Lung (tissue), 12 donors: ENCODE data around the gene AGRP. TPM values are rescaled to one million over a fixed set of nuclear protein-coding genes. Genes with fewer than 3 reads are reported as not detected.

ENCODE experiments used
- ATAC-seq: fragments of 200-7000 bp; cut with Tn5 transposase; one replicate; pipeline ENCODE4 v1.9.1; 2020; ENCODE audit warnings: moderate number of reproducible peaks; ENCODE audit not compliant: insufficient read depth, low FRiP score
- DNase-seq, 3 donors: peaks; one replicate each; pipeline ENCODE4 v3.0.0-alpha.2; 2013 to 2017
- H3K27ac ChIP-seq, 2 donors: one replicate each; pipeline ENCODE4 v1.5.1; 2013; ENCODE audit warnings: mild to moderate bottlenecking in 2 of 2, moderate library complexity in 2 of 2, control low read depth in 1 of 2, inconsistent platforms in 1 of 2, low read depth in 1 of 2, low read length in 1 of 2
- H3K27me3 ChIP-seq, 3 donors: one replicate each; pipeline ENCODE4 v1.5.1; 2013; ENCODE audit warnings: low read length in 2 of 3; ENCODE audit not compliant: control insufficient read depth in 3 of 3, insufficient read depth in 3 of 3
- H3K36me3 ChIP-seq, 4 donors: one replicate each; pipeline ENCODE4 v1.5.1; 2013; ENCODE audit warnings: low read length in 4 of 4, mild to moderate bottlenecking in 1 of 4, moderate library complexity in 1 of 4; ENCODE audit not compliant: control insufficient read depth in 4 of 4, insufficient read depth in 4 of 4
- H3K4me1 ChIP-seq, 5 donors: one replicate each; pipeline ENCODE4 v1.5.1; 2013; ENCODE audit warnings: low read length in 5 of 5, mild to moderate bottlenecking in 2 of 5, moderate library complexity in 1 of 5; ENCODE audit not compliant: control insufficient read depth in 5 of 5, insufficient read depth in 5 of 5
- H3K4me3 ChIP-seq: one replicate; pipeline ENCODE4 v1.5.1; 2013; ENCODE audit warnings: mild to moderate bottlenecking, control low read depth, moderate library complexity
- H3K9ac ChIP-seq, 2 donors: one replicate each; pipeline ENCODE4 v1.5.1; 2013; ENCODE audit warnings: low read length in 2 of 2, control low read depth in 1 of 2; ENCODE audit not compliant: insufficient read depth in 1 of 2
- H3K9me3 ChIP-seq, 4 donors: one replicate each; pipeline ENCODE4 v1.5.1; 2013; ENCODE audit warnings: low read length in 3 of 4, mild to moderate bottlenecking in 1 of 4, moderate library complexity in 1 of 4; ENCODE audit not compliant: control insufficient read depth in 4 of 4, insufficient read depth in 3 of 4
- CTCF ChIP-seq: IDR thresholded peaks from 2 replicates; pipeline ENCODE4 v1.5.1; 2012; ENCODE audit warnings: mild to moderate bottlenecking; ENCODE audit errors: control extremely low read depth, extremely low read depth
- WGBS, 2 donors: extraction: QIAGEN DNeasy Blood & Tissue Kit; methylation state at CpG; one replicate each; pipeline ENCODE4 v1.1.7; 2013; 5-methylcytosine and 5-hydroxymethylcytosine counted together
- polyA plus RNA-seq, 2 donors: library from polyadenylated mRNA; stranded (reverse); fragments of 200-250 nt; gene quantifications; one replicate each; pipeline ENCODE4 v1.2.1, GENCODE V29; 2013
- total RNA-seq, 2 donors: library from RNA; depleted of rRNA in 1 of 2; stranded (reverse); fragments of >200 nt in 1 of 2; gene quantifications; one replicate each; pipeline ENCODE4 v1.2.1, GENCODE V29; 2014 to 2021
- donor health status: control.
- donor health status: control.
- donor health status: Bipolar disorder and iron deficiency.
- donor health status: healthy.
- donor health status: DM: yes; HTN: yes; CAD: no.

Gene AGRP
- total and polyA plus RNA-seq, 4 donors: 0.97 to 8.3 (median 1.4) TPM; not detected in 1

DNA sequence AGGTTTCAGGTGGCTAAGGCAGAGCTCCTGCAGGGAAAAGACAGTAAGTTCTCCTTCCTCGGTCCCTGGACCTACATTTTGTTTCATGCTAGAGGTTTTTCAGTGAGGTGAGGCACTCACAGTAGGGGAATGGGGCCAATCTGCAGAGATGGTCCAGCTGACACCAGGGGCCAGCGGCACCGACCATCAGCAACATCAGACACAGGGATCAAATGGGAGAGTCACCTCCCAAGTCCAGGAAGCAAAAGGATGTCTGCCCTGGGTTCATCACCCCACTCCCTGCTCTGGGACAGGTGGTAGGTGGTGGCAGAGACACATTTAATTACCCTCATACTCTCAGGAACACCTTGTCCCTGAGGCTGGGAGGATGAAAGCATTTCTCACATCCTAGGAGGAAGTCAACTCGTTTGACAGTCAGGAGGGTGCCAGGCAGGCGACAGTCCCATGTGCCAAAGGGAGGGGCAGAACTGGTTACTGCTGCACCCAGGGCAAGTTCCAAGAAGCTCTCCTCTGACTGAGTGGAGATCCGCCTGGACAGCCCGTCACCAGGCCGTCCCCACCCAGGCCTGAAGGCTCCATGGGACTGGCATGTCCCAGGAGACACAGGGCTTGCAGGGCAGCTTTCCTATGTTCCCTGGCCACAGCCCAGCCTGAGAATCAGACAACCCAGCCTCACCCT lies 21.6 kb downstream of the AGRP start:
- no peak for TF ChIP-seq CTCF
- 67 to 70% methylated on average over 8 of the region's 8 CpGs for WGBS, 2 donors
- Histone ChIP-seq H3K27ac (peak overlapping the region in 1 of 2 donors; percentile 40), H3K4me1 (peaks cover 12 to 64% (median 25%) of the 10 kb centered on the region in 5 donors), H3K27me3 (no peaks in the 10 kb centered on the region), H3K9ac (peak overlapping the region in 1 of 2 donors; percentile 11), H3K9me3 (no peaks in the 10 kb centered on the region), H3K36me3 (peaks cover 0 to 9% (median 0%) of the 10 kb centered on the region in 4 donors), H3K4me3 (no peak overlapping the region)
- DNase-seq (no peak), ATAC-seq (no peak)

DNA sequence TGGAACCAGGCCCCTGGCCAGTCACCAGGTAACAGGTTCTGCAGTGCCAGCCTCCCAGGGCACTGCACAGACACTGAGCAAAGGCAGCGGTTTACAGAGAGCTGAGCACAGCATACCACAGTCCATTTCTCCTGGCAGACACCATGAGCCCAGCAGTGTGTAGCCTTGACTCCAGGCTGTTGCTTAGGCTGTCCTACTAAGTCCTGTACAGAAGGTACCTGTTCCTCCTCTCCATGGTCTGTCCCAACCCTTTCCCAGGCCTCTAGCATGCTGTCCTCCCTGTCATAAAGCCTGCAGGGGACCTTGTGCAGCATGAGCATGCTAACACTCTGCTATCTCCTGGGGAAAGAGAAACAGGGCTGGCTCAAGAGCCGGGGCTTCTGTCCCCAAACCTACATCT lies 22.4 kb downstream of the AGRP start:
- no peak for DNase-seq
- Histone ChIP-seq H3K27me3 (no peaks in the 10 kb centered on the region), H3K9ac (no peak overlapping the region), H3K36me3 (peaks cover 0 to 11% (median 0%) of the 10 kb centered on the region in 4 donors), H3K4me1 (peaks cover 12 to 67% (median 28%) of the 10 kb centered on the region in 5 donors), H3K9me3 (no peaks in the 10 kb centered on the region), H3K27ac (peak overlapping the region in 1 of 2 donors; percentile 53), H3K4me3 (no peak overlapping the region)
- ATAC-seq: no peak
- WGBS, 2 donors: 91 to 100% methylated on average over 2 of the region's 2 CpGs
- TF ChIP-seq CTCF: no peak

DNA sequence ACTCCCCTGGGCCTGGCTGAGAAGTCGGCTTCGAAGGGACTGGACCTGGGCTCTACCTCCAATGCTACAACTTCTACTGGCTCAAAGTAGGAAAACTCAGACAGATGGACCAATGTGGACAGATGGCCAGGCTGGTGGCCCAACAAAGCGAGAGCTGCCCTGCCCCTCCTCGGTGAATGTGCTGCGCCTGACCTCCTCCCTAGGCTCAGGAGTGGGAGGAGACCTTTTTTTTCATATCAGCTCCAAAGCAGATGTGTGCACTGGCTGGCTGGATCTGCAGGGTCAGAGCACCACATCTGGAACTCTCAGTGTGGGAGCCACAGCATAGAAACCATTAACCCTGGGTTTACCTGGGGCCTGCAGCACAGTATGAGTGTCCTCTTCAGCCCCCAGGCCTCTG lies 23.2 kb downstream of the AGRP start:
- WGBS, 2 donors: 79 to 88% methylated on average over 5 of the region's 5 CpGs
- ATAC-seq (no peak), DNase-seq (no peak)
- no peak for TF ChIP-seq CTCF
- Histone ChIP-seq H3K27ac (peak overlapping the region in 1 of 2 donors; percentile 78), H3K9me3 (no peaks in the 10 kb centered on the region), H3K4me1 (peaks cover 12 to 61% (median 28%) of the 10 kb centered on the region in 5 donors), H3K36me3 (peaks cover 0 to 11% (median 0%) of the 10 kb centered on the region in 4 donors), H3K9ac (no peak overlapping the region), H3K4me3 (no peak overlapping the region), H3K27me3 (no peaks in the 10 kb centered on the region)

DNA sequence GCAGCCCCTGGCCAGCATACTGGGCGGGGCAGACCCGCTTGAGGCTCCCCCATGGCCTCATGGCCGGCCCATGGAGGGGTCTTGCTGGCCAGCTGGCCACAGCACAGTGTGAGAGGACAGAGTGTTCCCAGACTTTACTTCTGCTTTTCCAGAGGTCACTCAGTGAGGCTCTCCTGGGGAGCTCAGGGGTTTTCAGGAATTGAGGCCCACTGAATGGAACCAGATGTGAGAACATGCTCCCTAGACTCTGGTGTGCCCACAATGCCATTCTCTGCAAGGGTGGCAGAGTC lies 23.5 kb downstream of the AGRP start:
- H3K9ac ChIP-seq: no peak overlapping the region
- no peak for TF ChIP-seq CTCF
- H3K4me1 ChIP-seq: peaks cover 12 to 61% (median 28%) of the 10 kb centered on the region in 5 donors

More for the DNA sequence above, 23.5 kb downstream of the AGRP start:
- peaks cover 0 to 11% (median 0%) of the 10 kb centered on the region in 4 donors for H3K36me3 ChIP-seq
- H3K27me3 ChIP-seq: no peaks in the 10 kb centered on the region
- ATAC-seq (peak; percentile 12), DNase-seq (no peak)
- no peak overlapping the region for H3K4me3 ChIP-seq
- H3K27ac ChIP-seq: peak overlapping the region; percentile 24 to 78
- WGBS, 2 donors: 62 to 81% methylated on average over 3 of the region's 3 CpGs
- no peaks in the 10 kb centered on the region for H3K9me3 ChIP-seq
